HG02981 (cell line): ENCODE measurements around the gene PTPRN2.

Experiments used
- ATAC-seq: cut with Tn5 transposase; IDR thresholded peaks from one replicate; pipeline ENCODE4 v1.9.1; 2021; ENCODE audit warnings: mild to moderate bottlenecking, moderate library complexity; ENCODE audit not compliant: unreplicated experiment

The PTPRN2 gene

DNA sequence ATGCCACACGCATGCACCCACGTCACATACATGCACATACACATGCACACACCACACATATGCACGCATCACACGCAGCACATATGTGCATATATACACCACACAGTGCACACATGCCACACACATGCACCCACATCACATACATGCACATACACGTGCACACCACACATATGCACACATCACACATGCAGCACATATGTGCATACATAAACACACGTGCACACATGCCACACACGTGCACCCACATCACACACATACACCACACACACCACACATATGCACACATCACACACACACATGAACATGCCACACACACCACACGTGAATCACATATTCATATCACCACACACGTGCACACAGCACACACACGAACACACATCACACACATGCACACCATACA, 338.8 kb downstream of the PTPRN2 start:
- no peak for ATAC-seq

DNA sequence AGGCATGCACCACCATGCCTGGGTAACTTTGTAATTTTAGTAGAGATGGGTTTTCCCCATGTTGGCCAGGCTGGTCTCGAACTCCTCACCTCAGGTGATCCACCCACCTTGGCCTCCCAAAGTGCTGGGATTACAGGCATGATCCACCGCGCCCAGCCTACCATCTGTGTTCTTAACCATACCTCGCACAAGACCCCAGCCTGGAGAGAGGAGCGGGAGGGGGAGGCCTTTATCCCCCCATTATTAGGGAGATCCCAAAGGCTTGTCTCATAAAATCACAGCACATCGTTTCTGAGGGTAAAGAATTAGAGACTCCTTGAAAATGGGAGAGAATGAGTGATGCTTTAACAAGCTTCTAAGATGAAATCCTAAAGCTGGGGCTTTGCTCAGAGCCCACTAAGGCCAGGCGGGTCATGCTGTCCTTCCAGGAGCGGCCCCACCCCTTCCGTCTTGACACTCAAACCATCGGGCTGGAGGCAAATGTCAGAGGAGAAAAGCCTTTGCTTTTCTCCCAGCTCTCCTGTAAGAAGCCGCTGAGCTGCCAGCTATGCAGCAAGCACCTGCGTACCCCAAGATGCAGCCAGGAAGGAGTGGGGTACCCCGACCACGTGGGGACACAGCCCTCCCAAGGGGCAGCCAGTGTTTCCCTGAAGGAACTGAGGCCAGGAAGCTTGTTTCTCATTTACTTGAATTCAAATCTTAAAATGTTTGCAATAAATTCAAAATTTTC, 339.7 kb downstream of the PTPRN2 start:
- no peak for ATAC-seq

DNA sequence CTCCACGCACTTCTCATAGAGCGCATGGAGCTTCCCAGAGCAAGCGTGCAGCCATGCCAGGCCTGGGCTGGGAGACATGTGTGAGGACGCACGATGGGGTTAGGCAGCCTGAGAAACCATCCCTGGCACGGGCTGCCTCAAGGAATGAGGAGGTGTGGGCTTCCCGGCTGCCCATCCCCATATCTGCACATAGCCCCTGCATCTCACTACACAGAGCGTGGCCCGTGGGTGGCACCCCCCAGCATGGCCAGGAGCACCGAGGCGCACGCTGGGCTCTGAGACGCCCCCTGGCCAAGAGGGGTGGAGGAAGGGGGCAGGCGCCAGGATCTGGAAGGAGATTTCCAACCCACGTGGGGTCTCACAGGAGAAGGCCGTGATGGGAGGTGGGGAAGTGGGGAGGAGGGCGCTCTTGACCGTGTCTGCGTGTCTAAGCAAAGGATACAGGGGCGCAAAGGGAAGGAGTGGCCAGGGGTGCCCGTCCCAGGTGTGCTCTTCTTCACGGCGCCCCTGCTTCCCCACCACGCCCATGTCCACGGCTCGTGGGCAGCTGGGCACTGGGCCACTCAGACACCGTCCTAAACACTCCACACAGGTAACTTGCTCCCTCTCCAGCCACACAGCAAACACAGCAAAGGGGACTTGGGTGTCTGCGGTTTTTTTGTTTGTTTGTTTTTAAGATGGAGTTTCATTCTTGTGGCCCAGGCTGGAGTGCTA, 340.5 kb downstream of the PTPRN2 start:
- ATAC-seq = no peak

DNA sequence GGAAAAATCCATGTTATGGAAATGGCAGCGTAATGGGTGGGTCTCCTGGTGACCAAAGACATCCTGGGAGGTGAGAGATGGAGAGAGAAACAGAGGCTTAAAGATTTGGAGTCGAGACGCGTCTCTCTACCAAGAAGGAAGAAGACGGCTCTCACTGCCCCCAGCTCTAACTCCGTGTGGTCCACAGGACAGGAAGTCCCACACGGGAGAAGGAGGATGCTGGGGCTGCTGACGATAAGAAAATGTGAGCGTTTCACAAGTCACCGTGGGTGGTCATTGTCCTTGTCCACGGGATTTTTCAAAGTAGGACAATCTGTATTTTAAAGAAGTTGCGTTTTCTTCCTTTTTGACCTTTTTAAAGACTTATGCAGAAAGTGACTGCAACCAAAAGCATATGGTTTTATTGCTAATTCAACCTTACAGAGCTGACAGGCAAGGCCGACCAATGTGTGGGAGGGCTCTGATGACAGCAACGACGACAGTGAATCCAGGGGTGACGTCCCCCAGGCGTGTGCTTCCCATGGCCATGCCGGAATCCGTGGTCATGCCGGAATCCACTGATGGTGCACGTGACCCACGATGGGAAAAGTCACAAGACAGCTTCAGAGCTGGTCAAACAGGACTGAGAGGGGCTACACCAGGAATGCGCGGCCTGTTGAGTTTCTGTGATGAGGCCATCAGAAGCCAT, 341.2 kb downstream of the PTPRN2 start:
- no peak for ATAC-seq

DNA sequence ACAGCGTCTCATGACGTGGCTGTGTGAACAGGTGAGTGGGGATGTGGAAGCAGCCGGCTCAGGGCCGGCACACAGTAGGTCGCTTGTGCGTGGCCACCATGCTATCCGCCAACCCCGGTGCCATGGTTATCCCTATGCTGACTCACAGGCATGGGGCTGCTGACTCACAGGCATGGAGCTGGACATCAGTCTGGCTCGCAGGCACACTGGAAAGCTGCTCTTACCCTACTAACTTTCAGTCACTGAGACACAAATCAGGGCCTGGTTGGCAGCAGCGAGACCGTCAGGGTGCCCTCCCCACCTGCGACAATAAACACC, 341.9 kb downstream of the PTPRN2 start:
- no peak for ATAC-seq

DNA sequence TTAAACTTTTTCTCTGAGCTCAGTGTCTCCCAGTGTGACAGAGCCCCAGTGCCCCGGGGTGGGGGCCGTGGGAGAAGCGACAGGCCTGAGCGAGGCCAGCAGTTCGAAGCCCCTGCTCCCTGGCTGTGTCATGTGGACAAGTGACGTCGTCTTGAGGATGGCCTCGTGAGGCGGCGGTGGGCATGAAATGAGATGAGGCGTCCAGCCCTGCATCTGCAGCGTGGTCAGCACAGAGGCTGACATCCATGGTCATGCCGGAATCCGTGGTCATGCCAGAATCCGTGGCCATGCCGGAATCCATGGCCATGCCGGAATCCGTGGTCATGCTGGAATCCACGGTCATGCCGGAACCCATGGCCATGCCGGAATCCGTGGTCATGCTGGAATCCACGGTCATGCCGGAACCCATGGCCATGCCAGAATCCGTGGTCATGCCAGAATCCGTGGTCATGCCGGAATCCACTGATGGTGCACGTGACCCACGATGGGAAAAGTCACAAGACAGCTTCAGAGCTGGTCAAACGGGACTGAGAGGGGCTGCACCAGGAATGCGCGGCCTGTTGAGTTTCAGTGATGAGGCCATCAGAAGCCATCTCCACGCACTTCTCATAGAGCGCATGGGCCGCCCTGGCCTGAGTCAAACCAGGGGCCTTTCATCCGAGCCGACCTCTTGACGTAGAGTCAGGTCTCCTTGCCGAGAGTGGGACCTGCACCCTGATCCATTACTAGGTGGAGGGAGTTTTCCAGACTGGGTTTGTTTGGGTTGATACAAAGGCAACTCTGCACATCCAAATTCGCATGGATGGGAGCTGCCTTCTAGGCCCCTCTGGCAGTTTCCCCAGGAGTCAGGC, 342.5 kb downstream of the PTPRN2 start:
- ATAC-seq = no peak

DNA sequence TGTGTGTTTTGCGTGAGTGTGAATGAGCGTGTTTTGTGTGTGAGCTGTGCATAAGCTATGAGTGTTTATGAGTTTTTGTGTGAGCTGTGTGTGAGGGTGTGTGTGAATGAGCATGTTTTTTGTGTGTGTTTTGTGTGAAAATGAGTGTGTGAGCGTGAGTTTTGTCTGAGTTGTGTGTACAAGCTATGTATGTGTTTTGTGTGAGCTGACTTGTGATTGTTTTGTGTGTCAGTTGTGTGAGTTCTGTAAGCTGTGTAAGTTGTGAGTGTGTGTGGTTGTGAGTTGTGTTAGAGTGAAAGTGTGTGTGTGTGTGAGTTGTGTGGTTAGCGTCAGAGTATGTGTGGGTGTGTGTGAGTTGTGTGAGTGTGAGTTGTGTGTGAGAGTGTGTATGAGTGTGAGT, 343.2 kb downstream of the PTPRN2 start:
- ATAC-seq = no peak

DNA sequence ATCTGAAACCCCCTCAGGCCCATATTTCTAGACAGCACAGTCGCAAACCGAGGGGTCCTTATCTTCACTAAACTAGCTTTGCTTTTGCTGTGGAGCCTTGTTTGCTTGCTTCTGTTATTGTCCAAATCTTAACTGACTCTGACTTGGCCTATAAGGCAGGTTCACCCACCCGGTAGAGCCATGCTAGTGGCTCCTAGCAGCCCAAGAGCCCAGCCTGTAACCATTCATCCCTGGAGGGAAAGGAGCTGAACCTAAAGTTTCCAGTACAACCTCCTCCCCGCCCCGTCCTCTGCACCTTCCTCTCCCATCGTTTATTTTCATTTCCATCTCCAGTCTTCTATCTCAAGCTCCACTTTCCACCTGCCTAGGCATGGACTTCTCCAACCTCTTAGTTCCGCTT, 345.7 kb downstream of the PTPRN2 start:
- ATAC-seq = no peak

DNA sequence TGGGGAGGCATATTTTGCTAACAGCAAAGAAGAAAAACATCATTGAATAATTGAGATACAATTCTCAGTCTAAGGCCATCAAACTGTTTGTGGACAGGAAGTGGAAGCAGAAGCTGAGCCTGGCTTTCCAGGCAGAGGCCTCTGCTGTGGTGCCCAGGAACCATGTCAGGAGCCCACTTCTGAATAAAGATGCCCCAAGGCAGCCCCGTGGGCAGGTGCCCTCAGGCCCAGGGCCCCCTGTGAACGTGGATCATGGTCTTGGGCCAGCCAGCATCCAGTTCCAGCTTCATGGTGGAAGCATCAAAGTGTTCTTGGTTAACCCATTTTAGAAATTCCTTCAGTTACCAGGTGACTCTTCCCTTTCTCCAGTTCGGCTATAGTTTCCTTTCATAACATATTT, 346.8 kb downstream of the PTPRN2 start:
- no peak for ATAC-seq

DNA sequence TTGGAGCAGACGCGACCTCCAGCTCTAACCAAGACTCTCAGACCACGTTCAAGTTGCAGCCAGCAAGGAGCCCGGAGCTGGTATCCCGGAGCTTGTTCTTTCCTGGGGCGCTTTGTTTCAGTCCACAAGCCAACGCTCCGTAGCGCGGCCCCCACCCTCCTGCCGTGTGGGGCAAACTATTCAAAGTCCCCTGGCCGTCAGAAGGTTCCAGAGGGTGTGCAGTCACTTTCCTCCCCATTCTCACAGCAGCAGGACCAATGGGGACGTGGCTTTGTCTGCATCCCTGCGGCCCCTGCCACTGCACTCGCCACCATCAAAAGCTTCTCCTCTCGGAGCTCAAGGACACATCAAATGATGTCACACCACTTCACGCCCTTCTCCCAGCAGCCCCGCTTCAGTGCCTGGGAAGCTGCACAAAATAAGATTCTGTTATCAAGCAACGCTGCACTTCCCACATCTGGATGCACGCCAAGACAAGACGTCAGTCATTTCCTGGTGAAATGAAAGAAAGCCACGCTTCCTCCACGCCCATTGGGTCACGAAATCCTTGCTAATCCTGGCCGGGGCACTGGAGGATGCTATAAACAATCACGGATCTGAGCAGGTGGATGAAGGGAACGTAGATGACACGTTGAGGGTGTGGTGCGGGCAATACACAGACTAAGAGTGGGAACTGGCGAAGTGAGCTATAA, 348.2 kb downstream of the PTPRN2 start:
- no peak for ATAC-seq

DNA sequence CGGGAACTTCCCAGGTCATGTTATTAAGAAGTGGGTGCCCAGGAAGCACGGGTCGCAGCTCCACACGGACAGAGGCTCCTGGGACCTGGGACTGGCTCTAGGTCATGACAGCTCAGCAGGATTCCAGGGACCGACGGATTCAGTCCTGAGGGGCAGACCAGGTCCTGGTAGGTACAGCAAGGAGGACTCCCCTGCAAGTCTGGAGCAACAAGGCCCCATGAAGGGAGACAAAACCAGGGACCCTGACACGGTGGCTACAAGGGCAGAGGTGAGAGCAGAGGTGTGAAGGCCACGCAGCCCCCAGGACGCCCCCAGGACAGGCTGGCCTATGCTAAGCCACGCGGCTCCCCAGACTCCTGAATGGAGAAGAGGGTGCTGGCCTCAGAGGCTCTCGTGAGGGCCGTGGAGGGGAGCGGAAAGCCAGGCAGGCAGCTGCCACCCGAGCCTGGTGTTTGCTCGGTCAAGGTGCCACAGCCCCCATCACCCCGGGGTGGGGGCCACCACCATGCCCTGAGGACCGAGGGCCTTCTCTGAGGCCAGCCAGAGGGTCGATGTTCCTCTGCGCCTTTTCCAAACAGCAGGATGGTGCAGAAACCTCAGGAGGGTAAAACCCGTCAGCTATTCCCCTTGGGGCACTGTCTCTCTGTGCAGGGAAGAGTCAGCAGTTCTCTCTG, 348.9 kb downstream of the PTPRN2 start:
- ATAC-seq = no peak

DNA sequence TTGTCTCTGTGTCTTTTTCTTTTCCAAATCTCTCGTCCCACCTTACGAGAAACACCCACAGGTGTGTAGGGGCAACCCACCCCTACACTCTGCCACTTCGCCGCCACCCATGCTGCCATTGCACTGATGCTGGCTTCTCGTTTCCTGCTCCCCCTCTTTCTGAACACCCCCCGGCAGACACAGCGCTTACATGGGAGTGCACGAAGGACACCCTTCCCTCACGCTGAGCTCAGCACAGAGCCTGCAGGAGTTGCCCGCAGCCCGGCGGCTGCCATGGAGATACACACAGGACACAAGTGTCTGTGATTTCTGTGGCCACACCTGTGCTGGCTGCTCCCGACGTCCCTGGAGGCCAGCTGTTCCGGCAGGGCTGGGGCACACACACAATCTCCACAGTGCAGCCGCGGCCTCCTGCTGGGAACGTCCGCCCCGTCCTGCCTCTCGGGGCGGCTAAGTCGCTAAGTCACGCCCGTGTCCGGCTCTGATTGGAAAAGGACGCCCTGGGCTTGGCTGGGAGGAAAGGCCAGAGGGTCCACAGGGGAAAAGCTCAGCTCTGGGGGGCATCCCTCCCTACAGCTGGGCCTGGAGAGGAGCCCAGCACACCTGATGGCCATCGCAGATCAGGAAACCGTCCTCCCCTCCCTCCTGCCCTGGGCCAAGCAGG, 349.8 kb downstream of the PTPRN2 start:
- no peak for ATAC-seq

DNA sequence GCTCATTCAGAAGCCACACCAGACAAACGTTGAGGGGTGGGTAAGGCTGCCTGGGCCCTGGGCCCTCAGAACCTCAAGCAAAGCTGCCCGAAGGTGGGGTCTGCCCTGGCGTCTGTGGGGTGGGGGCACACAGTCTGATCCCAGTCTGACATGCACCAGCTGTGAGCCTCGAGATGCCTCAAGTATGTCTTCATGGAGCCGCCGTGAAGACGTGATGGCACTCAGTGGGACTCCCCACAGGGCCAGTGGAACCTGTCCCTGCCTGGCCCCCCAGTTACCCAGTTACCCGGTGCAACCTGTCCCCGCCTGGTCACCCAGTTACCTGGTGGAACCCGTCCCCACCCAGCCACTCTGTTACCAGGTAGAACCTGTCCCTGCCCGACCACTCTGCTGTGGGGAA, 351.2 kb downstream of the PTPRN2 start:
- no peak for ATAC-seq

DNA sequence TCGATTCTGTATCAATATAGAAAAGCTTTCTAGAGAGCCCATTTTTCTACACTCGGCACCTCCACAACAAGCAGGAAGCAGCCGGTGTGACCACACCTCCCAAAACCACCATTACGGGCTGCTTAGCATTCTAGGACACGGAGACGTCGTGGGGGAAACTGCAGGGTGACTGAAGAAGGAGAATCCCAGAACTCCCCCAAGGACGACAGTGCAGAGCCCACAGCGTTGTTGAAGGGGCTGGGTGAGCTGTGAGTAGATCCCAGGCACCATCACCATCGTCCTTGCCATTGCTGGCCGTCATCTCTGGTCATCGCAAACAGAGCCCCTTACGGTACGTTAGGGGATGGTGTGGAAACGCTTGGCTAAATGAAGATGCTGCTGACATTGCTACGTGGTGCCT, 351.8 kb downstream of the PTPRN2 start:
- ATAC-seq = no peak

DNA sequence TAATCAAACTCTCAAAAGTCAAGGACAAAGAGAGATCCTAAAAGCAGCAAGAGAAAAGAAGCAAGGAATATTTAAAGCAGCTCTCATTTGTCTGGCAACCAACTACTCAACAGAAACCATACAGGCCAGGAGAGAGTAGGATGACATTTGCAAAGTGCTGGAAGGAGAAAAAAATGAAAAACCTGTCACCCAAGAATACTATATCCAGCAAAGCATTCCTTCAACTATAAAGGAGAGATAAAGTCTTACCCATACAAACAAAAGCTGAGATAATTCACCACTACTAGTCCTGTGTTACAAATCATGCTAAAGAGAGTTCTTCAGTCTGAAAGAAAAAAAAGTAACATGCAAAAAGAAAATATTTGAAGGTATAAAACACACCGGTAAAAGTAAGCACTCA, 357.7 kb downstream of the PTPRN2 start:
- no peak for ATAC-seq

DNA sequence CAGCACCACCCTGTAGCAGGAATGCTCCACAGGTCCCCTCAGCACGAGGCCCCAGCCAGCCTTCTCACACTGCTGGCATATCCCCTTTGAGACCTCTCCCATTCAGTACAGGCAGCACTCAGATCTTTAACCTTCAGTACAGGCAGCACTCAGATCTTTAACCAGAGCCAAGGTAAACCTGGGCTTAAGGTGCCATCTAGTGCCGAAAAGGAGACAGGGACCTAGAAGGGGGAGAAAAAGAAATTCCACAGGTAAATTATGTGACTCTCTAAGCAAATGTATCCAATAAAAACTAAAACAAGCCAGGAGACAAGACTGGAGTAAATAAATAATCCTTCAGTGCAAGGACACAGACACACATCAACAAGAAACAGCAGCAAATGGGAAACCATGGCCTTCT, 358.6 kb downstream of the PTPRN2 start:
- ATAC-seq = no peak

DNA sequence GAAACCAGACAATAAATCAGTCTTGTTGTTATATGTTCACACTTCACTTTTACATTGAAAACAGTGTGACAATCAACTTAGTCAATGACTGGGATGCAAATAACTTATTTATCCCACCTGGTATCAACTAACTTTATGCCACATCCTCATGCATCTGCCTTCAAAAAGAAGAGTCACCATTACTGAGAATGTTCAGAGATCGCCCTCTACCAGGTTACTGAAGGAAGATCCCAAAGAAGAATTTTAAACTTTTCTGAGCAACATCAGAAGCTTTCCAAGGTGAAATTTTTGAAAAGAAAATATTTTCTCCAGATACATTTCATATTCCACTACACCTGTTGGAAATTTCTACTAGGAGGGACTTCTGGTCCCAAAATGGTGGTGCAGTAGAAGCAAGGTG, 359.5 kb downstream of the PTPRN2 start:
- ATAC-seq = no peak

DNA sequence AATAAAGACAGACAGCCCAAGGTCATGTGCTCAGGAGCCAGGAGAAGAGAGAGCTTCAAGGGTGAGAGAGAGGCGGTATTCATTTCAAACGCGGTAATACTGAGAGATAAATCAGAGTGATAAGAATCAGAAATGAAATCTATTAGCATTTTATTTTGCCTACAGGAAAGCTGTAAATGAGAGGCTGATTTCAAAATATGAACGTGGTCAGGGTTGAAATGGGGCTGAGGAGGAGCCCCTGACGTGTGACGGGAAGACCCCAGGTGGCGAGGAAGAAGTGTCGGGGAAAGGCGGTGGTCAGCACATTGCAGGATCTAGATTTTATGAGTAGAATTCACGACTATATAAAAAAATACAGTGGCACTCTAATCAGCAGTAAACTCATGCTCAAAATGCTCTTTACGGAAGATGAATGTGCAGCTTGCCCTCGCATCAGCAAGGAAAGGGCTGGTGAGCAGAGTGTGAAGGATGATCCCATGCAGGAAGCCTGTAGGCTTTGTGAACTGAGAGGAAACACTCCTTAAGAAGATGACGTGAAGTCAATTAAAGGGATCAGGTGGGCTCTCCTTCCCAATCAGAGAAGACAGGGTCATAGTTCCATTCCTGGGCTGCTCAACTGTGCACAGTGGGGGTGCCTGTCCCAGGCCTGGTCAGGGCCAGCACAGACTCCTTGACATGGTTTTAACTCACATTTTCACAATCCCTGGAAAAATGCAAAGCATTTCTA, 360.2 kb downstream of the PTPRN2 start:
- no peak for ATAC-seq

DNA sequence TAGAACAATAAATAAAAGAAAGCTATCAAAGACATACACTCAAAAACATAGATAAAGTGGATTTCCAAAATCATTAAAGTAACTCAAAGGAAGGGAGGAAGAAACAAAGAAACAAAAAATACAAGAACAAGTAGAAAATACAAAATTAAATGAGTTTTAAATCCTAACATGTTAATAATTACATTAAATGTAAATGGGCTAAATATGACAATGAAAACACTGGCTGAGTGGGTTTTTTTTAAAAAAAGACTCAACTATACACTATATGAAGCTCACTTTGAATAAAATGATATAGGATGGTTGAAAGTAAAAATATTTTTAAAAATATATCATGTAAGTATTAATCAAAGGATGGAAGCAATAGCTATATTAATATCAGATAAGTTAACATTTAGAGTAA, 371.4 kb downstream of the PTPRN2 start:
- no peak for ATAC-seq
